Germinal center (tissue), 1 donor: ENCODE results near the gene CELA2A.
"Not testable (repeated sequence)": the region's sequence is repeated elsewhere in the genome, so short reads cannot be mapped to it uniquely, and the experiment has no call there.

ENCODE experiments used
- DNase-seq: peaks from one replicate; pipeline ENCODE4 v3.0.0; 2012; ENCODE audit warnings: mixed read lengths, low spot score

Gene CELA2A

DNA sequence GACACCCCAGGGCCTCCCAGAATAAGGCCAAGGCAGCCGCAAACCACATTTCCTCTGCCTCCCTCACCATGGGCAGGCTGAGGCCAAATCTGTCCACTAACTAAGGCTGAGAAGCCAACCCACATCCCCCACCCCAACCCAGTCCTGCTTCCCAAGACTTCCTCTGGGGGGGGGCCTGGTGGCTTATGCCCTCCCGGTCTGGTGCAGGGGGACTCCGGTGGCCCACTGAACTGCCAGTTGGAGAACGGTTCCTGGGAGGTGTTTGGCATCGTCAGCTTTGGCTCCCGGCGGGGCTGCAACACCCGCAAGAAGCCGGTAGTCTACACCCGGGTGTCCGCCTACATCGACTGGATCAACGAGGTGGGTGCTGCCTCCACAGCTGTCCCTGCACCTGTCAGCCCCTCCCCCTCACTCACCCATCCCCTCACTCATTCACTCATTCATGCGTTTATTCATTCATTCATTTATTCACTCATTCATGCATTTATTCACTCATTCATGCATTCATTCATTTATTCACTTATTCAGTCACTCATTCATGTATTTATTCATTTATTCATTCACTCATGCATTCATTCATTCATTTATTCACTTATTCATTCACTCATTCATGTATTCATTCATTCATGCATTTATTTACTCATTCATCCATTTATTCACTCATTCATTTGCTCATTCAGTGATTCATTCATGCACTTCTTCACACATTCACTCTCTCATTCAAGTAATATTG is 11.0 kb upstream of the CELA2A start:
- DNase-seq, result no peak

DNA sequence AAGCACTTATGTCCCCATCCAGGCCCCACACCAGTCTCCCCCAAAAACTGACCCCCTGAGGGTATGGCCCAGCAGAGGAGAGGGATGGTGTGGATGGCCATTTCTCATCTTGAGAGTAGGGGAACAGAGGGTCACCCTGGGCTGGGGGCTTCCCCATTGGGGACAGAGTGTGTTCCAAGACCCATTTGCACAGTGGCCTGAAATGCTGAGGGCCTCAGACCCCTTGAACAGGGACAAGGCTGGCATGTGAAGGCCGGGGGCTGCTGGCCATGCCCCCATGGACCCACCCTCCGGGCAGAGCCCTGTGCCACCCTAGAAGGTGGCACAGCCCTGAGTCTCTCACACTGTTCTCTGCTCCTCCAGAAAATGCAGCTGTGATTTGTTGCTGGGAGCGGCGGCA is 10.3 kb upstream of the CELA2A start:
- DNase-seq, result no peak

DNA sequence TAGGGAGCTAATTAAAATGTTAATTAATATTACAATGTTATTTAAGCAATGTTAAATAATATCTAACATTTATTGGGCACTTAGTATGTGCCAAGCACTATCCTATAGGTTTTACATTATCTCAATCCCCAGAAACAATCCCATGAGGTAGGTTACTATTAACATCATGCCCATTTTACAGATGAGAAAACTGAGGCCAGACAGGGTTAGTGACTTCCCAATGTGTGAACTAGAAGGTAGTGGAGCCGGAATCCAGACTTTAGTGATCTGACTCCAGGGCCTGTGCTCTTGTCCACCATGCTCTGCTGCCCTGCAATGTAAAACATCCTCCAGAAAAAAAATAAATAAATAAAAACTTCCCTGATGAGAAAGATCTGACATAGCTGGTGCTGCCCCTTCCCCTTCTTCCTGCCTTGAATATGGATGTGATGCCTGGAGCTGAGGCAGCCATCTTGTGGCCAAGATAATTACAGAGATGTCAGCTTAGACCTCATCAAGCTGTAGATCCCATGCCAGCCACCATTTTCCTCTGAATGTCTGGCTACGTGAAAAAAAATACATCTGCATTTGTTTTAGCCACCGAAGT is 7.6 kb upstream of the CELA2A start:
- no peak for DNase-seq

DNA sequence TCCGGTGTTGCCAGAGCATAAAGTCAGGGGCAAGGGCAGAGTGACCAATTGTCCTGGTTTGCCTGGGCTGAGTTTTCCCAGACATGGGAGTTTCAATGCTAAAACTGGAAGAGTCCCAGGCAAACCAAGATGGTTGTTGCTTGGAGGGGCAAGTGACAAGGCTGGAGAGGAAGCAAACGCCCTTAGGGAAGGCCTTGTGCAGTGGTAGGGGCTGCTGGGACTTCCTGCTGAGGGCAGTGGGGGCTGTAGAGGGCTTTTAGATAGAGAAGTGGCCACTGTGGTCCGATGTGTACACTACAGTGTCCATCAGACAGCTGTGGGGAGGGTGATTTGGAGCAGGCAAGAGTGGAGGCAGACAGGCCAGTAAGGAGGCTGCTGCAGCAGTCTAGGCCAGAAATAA is 7.0 kb upstream of the CELA2A start:
- DNase-seq, result no peak

DNA sequence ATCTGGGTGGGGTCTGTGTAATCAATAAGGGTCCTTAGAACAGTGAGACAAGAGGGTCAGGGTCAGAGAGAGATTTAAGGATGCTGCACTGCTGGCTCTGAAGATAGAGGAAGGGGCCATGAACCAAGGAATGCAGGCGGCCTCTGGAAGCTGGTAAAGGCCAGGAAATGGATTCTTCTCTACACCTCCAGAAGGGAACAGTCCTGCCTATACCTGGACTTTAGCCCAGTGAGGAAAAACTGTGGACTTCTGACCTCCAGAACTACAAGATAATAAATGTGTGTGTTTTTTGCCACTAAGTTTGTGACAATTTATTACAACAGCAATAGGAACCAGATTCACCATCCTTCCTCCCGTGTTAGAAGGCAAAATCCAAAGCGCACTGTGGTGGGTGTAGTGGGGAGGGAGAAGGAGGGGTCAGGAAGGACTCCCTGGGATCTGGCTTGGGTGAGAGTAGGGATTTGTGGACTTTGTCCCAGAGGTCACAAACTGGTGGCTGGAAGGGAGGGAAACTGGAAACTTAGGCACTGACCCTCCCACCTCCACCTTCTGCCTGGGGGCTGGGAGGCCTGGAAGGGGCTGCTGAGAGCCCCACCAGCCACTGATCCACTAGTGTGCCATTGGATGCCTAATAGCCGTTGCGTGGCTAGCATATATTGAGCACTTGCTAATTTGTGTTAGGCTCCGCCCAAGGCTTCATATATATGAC is 5.4 kb upstream of the CELA2A start:
- DNase-seq, result no peak

DNA sequence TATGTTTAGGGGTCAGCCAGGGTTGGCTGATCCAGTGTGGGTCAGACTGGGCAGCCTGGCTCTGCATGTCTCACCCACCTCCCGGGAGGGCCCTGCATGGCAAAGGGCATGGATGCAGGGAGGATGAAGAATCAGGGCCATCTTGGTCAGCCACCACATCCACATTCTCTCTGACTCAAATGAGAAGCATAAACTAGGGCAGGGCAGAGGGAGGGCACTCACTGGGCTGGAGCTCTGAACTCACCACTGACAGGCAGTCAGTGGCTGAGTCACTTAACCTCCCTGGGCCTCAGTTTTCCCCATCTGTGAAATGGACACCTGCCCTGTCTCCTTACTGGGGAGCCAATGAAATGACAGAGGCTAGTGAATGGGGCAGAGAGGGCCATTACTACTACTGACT is 4.3 kb upstream of the CELA2A start:
- DNase-seq, result no peak

DNA sequence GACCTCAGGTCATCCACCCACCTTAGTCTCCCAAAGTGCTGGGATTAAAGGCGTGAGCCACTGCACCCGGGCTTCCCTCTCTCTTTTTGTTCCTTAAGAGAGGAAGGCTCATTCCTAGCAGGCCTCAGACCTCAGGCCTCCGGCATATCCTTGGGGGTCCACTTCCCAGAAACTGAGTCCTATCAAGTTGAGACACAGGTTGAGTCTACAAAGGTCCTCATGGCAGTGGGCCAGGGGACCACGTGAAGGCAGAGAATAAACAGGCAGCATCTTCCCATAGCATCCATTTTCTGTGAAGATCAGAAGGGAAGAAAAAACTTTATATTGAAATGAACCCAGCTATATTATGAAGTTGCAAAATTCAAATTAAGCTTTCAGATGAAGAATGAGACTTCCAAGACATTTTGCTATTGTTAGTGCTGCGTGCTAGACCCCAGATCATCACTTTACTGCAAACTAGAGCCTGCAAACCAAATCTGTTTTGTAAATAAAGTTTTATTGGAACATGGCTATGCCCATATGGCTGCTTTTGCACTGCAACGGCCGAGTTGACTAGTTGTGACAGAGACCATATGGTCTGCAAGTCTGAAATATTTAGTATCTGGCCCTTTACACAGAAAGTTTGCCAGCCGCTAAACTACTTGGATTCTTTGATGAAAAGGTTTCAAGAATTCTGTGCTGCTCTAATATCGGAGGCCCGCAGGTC is 3.5 kb upstream of the CELA2A start:
- no peak for DNase-seq

DNA sequence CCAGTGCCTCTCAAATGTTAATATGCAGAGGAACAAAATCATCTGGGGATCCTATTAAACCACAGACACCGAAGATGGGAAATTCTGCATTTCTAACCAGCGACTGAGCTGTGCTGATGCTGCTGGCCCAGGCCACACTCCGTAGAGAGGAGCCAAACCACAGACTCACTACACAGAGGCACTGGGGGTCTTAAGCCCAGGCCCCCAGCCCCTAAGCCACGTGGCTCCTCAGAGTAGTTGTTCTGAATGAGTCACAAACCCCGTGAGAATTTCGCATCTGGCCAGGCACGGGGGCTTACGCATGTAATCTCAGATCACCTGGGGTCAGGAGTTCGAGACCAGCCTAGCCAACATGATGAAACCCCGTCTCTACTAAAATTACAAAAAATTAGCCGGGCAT is 2.8 kb upstream of the CELA2A start:
- DNase-seq, result no peak

DNA sequence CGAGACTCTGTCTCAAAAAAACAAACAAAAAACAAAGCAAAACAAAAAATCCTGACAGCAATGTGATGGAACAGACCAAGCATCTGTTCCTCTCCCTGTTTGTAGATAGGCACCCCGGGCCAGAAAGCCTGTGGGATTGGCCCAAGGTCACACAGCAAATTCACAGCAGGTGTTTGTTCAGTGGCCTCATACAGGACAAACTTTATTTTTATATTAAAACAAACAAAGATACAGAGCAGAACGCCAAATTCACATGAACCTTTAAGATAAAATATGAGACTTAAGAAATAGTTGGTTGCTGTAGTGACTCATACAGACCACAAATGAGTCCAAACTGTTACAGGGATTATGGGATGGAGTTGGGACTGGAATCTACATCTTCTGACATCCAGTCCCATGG is 2.3 kb upstream of the CELA2A start:
- DNase-seq, result no peak

DNA sequence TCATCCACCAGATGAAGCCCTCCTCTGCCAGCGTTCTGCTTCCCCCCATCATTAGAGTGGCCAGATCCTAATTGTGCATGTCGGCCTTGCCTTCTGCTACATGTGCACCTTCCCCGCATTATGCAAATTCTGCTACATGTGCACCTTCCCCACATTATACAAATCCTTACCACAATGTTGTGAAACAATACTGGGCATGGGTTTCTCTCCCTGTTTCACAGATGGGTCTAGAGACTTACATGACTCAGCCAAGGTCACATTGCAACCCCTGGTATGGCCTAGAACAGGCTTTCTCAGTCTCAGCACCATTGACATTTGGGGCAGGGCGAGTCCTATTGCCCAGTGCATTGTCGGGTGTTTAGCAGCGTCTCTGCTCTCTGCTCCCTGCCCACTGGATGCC is 1.0 kb upstream of the CELA2A start:
- no peak for DNase-seq

DNA sequence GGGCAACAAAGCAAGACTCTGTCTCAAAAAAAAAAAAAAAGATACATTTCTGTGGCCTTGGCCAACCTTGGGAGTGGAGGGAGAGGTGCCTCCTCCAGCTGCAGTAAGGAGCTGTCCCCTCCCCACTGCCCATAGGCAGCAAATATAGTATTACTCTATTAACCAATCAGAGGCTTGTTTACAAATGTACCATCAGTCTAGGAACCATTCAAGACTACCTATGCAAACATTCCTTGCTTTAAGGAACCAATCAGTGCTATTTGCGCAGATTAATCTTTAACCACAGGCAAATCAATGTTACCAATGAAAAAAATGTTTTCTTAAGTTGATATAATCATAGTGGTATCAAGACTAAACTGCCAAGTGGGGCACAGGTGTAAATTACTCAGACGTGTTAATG is 1.1 kb downstream of the CELA2A start:
- no peak for DNase-seq

DNA sequence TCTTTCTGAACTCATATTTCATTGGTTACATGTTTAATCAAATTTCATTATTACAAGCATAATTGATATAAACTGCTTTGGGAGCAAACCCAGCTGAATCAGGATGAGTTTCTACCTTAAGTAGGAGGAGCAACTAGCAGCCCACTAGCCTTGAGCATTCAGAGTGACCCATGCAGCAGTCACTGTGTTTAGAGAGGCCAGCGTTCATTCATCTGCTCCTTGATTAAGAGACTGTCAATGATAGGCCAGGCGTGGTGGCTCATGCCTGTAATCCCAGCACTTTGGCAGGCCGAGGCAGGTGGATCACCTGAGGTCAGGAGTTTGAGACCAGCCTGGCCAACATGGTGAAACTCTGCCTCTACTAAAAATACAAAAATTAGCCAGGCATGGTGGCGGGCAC is 1.9 kb downstream of the CELA2A start:
- not testable (repeated sequence) for DNase-seq

DNA sequence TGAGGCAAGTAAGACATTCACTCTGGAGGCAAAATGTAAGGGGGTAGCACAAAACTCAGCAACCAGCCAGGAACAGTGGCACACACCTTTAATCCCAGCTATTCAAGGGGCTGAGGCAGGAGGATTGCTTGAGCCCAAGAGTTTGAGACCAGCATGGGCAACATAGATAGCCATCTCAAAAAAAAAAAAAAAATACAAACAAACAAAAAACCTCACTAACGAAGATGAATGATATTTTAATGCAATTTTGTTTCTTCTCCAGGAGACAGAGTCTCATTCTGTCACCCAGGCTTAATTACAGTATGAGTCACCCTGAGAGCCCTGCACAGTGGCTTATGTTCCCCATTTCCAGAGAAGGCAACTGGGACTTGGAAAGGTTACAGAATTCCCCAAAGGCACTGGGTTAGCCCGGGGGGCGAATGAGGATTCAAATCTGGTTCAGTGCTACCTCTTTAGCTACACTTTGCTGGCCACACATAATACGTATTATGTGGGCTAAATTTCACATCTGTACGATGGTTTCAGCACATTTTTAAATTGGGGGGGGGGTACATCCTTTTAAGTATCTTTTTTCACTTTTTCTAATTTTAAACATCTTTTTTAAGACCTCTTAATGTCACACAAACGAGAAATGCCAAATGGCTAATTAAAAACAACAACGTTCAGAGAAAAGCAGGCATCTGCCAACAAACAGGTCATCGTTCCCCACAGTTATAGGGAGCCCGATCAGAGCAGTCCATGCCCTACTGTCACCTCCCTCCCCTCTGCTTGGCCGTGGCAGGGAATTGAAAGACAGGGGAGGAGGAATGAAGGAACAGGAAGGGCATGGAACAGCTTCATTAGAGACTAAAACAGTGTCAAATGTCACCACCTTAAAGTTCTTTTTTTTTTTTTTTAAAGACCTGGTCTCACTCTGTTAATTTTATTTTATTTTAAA is 3.5 kb downstream of the CELA2A start:
- DNase-seq, result no peak

DNA sequence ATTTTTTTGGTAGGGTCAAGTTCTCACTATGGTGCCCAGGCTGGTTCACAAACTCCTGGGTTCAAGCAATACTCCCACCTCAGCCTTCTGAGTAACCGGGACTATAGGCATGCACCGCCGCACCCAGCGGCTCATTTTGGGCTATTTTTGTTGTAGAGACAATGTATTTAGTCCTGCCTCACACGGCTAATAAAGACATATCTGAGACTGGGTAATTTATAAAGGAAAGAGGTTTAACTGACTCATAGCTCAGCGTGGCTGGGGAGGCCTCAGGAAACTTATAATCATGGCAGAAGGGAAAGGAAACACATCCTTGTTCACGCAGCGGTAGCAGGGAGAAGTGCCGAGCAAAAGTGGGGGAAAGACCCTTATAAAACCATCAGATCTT is 4.2 kb downstream of the CELA2A start:
- no peak for DNase-seq

DNA sequence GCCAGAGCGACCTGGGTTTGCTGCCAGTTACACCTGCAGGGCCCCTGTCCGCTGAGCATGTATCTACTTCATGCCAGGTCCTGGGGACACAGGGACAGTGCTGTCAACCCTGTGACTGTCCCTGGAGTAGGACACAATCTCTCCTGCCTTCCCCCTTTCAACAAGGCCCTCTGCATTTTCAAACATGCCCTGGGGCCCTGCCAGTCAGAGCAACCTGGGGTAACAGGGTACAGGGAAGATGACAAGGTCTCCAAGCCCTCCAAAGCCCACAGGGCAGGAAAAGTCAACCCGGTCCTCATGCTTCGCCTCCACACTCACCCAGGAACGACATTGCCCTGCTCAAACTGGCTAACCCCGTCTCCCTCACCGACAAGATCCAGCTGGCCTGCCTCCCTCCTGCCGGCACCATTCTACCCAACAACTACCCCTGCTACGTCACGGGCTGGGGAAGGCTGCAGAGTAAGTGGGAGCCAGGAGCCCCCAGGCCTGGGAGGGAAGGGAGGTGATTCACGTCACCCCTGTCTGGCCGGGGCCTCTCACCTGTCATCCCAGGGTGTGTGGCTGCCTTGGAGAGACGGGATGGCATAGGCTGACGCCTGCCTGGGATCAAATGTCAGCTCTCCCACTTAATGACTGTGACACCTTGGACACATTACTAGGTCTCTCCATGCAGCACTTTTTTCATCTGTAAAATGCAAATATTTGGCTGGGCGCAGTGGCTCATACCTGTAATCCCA is 6.7 kb downstream of the CELA2A start:
- not testable (repeated sequence) for DNase-seq

DNA sequence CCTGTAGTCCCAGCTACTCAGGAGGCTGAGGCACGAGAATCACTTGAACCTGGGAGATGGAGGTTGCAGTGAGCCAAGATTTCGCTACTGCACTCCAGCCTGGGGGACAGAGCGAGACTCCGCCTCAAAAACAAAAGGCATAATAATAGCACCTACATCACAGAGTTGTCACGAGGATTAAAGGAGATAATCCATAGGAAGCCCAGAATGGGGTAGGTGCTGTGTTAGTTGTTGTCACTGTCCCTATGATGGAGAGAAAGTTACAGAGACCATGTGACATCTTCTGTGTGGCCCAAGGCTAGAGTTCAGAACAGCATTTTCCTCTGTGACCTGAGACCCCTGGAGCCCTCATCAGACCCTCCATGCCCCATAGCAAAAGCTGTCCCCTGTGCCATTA is 7.4 kb downstream of the CELA2A start:
- DNase-seq, result not testable (repeated sequence)

DNA sequence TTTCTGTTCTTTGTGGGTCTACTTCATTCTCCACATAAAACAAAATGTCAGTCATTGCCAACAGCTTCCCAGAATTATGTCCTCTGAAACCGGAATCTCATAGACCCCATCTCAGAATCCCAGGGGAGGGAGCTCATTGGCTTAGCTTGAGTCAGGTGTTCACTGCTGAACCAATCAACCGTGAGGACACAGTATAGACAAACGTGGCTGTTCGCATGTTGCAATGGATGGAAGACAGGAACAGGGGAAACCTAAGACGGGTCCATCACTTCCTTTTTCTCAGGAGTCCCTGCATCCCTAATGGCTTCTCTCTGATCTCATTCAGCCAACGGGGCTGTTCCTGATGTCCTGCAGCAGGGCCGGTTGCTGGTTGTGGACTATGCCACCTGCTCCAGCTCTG is 9.1 kb downstream of the CELA2A start:
- no peak for DNase-seq

DNA sequence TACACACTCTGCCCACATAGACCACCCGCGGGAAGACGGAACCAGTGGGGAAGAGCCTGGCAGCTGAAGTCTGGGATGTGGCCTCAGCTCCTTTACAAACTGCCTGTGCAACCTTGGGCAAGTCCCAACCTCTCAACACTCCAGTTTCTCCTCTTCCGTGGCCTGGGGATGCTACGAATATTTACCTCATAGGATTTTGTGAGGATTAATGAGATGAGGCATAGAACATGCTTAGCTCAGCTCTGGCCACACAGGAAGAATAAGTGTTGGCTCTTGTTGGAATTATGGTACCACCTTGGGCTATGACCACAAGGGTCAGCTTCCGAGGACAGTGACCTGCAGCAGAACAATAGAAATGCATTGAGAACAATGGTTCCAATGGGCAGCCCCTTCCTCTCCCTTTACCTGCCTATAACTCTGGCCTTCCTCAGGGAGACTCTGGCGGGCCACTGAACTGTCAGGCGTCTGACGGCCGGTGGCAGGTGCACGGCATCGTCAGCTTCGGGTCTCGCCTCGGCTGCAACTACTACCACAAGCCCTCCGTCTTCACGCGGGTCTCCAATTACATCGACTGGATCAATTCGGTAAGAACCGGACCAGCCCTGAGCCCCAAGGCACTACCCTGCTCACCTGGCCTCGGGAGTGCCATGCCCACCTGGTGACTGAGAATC is 10.6 kb downstream of the CELA2A start:
- not testable (repeated sequence) for DNase-seq

DNA sequence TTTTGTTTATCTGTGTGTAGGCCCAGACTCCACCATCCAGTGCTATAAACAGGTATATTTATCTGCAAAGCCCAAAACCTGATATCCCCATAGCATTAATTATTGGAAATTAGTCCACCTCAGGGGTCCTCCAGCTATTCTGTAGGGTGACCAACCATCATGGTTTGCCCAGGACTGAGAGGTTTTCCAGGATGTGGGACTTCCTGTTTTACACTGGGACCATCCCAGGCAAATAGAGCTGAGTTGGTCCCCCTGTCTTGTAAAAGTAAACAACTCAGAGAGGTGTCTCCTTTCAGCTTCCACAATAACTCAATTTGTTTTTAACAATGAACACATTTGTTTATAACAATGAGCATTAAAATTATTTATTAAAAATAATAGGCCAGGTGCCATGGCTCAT is 11.6 kb downstream of the CELA2A start:
- no peak for DNase-seq

DNA sequence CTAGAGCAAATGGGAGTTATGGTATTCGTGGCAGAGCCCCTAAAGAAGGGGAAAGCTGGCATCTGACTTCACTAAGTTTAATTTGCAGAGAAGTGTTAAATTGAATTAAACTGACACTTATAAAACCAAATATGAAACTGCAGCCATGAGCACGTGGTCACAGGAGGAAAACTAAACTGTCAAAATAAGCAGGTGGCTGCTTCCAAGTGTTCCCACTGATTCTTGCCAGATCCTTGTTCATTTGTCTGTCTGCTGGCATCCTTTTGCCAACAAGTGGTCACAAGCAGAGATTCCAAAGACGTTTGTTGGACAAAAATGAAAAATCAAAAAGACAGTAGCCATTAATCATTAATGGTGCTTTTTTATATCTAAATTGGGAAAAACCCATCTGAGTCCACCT is 12.8 kb downstream of the CELA2A start:
- no peak for DNase-seq
